AG08395 (cell line): ENCODE data around the gene C6orf52.
"Not testable (repeated sequence)": the region's sequence is repeated elsewhere in the genome, so short reads cannot be mapped to it uniquely, and the experiment has no call there.

Experiments used
- DNase-seq: peaks from one replicate; pipeline ENCODE4 v3.0.0; 2012; ENCODE audit warnings: mixed read lengths, low spot score

C6orf52 gene

DNA sequence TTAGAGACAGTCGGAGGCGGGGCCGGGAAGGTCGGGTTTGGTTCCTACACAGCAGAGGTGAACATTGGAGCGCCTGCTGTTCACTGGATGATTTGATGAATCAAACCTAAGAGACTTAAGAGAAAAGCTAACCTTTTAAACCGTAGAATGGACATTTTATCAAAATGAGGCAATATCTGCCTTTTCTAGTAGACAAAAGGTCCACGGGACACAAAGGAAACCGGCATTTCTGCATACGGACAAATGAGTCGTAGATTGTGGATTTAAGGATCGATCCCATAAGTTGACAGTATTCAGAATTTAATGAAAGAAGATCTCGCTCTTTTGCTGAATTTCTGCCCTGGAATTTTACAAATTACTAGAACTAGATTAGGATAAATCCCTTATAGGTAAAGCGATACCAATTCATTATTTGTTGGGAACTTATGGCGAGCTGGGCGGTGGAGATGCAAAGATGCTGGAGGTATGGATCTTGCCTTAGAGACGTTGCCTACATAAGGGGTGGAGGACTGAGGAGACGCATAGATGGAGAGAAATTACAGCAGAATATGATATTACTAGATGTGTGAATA, 756 bp upstream of the C6orf52 start:
- DNase-seq = no peak

DNA sequence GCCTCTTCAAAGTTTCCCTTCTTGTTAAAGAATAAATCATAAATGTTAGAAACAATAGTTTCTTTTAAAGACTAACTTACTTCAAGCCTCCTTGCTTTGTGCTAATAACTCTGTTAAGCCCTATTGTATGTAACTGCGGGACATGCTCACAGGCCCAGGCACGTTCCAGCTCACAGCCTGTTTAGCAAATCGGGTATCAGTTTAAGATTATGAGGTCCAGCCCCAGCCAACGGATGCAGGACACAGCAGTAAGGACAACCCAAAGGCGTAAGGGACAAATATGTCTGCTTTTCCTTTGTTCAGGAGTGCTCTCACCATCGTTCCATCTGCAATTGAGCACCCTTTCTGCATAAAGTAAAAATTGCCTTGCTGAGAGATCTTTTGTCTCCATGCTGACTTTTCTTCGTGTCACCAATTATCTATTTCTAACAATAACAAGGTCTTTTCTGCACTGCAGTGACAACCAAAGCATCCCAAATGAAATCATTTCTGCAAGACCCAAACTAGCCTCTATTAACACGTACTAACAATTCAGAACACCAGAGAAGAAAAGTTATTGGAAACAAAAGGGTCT, 1.4 kb downstream of the C6orf52 start:
- DNase-seq = no peak

DNA sequence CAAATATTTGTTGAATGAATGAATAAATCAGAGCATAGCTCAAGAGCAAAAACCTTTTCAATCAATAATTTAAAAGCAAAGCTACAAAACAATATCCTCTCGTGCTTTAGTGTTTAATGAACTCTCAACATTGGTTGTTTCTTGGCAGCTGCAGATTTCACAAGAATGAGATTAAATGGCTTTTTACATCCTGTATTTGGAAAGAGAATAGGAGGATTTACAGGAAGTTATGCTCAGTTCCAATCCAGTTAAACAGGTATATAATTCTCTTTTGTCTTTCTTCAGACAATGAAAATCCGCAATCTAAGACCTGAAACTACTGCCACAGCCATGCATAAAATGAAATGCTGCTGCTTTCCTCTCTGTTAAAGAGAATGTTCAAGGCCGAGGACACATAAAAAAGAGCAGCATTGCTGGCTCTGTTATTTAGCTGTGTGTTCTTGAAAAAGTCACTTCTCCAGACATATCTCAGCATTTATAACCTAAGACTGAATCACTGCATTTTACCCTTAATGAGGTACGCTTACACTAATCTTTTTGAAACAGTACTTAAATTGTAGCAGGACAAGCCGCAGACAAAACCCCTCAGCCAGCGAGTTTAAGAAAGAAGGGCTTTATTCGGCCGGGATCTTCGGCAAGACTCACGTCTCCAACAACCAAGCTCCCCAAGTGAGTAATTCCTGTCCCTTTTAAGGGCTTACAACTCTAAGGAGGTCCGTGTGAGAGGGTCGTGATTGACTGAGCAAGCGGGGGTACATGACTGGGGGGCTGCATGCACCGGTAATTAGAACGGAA, 3.6 kb downstream of the C6orf52 start:
- DNase-seq = no peak

DNA sequence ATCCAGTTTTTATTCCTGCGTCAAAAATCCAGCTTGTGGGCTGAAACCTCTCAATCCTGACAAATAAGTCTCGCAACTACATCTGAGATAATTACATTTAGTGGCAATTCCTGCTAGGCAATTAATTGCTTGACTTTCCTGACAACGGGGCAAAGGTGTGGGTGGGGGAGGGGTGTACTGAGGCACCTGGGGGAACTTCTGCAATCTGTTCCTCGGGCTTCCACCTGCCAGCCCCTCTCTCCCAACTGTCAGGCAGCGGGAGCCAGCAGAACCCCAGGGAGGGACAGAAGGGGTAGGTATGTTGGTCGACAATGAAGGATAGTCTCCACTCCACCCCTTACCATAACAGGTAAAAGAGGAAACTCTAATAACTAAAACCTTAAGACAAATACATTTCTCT, 6.8 kb downstream of the C6orf52 start:
- no peak for DNase-seq

DNA sequence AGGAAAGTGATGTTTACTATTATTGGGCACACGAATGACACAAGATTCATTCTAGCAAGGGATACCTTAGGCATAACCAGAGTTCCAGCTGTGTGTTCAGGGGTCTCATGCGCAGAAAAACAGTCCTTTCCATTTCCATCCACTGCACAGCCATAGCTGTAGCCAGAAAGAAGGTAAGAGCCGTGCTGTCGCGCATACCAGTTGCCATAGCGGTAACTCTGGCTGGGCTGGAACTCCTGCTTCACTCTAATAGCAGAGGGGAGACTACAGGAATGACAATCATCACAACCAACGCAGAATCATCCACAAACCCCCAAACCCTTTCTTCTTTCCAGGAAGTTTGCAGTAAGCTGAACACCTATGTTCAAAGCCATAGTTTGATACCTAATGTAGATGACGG, 7.5 kb downstream of the C6orf52 start:
- no peak for DNase-seq

DNA sequence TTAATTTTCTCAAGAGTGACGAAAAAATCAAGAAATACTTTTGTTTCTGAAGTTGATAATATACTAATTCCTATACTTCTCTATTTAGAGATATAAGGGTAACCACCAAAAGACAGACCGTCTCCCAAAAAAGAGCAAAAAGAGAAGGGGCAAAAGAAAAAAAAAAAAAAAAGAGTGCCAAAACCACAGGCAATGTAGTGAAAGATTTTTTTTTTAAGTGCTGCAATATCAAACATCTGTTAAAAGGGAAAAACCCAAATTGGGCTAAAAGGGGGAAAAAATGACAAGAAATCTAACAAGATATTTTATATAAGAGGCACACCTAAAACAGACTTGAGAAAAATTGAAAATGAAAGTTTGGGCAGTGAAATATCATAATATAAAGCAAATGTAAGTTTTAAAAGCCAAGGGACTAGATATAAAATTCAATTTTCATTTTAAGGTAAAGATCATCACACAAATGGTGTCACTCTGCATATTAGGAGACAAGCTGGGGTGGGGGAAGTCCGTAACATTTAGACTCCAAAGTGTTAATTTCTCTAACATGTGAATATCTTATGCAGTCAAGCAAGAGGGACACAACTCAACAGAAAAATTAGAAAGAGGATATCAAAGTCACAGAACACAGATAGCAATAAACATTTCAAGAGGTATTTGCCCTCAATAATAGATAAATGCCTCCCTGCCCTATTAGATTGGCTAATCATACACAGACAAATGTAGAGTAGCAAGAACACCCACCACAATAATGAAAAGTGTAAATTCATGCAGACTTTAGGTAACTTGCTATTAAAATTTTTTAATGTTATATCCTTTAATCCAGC, 9.1 kb downstream of the C6orf52 start:
- no peak for DNase-seq

DNA sequence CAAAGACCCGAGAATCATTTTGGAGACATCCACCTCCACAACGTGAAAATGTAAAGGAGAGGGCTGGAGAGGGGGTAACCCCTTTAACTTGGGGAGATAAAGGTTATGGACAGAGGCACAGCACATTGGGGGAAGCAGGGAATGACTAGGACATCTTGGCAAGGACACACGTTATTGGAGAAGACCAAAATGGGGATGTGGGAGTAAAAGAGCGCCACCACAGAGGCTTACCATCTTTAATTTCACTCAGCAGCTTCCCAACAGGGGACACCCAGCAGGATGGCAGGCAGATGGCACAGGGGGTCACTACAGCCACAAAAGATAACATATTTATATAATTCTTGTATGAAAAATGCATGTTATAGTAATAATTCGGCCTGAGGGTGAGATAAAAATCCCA, 9.8 kb downstream of the C6orf52 start:
- no peak for DNase-seq

DNA sequence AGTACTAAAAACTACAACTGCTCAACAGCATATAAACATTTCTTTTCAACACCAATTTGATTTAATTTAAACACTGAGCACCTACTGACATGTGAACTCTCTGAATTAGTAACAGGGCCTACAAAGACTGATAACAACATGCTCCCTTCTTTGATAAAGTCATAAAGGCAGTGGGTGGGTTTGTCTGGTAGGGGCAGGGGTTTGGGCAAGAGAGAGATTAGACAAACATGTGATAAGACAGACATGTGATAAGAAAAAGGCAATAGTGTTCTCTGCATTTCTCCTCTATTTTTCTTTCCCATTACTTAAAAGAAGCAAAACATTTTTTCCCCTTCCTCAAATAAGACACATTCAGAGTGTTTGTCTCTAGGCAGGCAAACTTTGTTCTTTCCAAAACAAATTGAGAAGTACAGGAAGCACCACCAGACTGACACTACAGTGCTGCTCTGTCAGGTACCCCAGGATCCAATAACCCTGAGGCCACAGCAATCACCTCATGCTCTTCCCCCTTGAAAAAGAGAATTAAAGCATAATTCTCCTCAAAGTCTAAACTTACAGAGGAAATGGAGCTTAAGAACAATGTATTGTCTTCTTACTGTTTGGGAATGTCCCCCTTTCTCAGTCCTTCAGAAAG, 11.9 kb downstream of the C6orf52 start:
- DNase-seq = no peak

DNA sequence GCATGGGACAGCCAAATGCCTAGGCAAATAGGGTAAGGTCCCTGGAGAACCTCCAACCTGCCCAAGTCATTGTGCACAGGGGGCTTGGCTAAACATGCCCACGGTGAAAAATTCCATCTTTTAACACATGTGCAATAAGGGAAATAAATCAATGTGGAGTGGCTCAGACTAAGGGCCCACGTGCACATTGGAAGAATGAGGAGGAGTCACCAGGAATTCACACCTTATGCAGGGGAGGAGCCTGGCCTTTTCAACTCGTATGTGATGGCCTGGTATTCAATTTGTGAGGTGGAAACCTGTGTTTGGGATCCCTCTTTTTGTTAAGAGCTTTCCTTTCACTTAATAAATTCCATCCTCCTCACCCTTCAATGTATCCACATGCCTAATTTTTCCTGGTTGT, 12.6 kb downstream of the C6orf52 start:
- DNase-seq = no peak

DNA sequence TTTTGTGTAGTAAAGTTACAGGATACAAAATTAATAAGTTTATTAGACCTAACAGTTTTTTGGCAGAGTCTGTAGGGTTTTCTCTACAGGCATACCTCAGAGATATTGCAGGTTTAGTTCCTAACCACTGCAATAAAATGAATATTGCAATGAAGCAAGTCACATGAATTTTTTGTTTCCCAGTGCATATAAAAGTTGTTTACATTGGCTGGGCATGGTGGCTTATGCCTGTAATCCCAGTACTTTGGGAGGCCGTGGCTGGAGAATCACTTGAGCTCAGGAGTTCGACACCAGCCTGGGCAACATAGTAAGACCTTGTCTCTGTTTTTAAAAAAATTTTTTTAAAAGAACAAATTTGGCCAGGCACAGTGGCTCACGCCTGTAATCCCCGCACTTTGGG, 16.0 kb downstream of the C6orf52 start:
- no peak for DNase-seq

DNA sequence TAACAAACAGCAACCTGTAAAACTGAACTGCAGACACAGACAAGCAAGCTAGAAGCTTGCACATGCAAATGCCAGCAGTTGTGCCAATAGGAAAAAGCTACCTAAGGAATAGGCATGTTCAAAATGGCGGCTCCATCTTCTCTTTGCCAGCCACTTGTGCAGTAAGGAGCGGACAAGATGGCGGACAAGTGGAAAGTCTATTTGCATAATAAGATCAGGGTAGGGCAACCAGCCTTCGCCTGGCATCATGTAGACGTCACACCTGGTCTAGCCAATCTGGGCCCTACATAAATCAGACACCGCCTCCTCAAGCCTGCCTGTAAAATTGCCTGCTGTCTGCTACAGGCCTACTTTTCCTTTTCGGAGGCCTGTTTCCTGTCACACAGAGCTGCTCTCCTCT, 18.0 kb downstream of the C6orf52 start:
- no peak for DNase-seq

DNA sequence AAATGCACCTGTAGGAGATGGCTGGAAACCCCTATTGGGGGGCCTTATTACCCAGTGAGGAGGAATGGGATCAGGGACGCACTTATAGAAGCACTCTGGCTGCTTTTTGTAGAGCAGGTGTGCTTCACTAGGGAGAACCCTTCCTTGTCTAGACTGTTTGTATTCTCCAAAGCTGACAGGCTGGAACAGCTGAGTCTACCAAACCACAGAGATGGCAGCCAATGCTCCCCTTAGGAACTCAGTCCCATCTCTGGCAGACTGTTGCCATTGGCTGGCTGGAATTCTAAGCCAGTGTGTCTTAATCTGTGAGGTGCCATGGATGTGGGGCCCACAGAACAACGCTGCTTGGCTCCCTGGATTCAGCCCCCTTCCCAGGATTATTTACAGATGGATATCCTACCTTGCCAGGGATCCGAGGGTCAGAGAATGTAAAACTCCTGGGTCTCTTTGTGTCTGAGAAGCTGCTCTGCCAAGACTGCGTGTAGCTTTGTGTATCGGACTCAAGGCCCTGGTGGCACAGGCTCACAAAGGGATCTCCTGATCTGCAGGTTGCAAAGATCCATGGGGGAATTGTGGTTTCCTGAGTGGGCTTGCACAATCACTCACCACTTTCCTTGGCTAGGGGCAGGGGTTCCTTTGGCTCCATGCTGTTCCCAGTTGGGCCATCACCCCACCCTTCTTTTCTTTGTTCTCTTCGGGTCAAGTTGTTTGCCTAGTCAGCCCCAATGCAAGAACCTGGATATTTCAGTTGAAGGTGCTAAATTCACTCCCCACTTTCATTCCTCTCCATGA, 26.1 kb downstream of the C6orf52 start:
- DNase-seq = no peak

DNA sequence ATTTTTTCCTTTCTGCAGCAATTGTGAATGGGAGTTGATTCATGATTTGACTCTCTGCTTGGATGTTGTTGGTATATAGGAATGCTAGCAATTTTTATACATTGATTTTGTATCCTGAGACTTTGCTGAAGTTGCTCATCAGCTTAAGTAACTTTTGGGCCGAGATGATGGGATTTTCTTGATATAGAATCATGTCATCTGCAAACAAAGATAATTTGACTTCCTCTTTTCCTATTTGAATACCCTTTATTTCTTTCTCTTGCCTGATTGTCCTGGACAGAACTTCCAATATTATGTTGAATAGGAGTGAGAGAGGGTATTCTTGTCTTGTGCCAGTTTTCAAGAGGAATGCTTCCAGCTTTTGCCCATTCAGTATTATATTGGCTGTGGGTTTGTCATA, 28.8 kb downstream of the C6orf52 start:
- DNase-seq = not testable (repeated sequence)

DNA sequence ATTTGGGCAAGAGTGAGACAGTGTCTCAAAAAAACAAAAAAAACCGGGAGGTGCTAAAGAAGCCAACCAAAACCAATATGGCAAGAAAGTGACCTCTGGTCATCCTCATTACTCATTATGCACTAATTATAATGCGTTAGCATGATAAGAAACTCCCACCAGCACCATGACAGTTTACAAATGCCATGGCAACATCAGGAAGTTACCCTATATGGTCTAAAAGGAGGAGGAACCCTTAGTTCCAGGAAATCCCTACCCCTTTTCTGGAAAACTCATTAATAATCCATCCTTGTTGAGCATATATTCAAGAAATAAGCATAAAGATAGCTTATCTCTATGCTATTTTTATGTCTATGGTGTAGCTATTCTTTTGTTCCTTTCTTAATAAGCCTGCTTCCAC, 31.7 kb downstream of the C6orf52 start:
- no peak for DNase-seq

DNA sequence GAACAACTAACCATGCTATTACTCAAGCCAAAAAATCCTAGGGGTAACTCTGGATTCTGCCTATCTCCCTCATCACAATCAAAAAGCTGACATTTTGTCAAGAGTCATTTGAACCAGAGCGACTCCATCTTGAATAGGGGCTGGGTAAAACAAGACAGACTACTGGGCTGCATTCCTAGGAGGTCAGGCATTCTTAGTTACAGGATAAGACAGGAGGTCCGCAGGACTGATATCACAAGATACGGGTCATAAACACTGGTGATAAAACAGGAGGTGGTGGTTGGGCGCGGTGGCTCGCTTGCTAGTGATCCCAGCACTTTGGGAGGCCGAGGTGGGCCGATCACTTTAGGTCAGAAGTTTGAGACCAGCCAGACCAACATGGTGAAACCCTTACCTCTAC, 32.2 kb downstream of the C6orf52 start:
- DNase-seq = no peak

DNA sequence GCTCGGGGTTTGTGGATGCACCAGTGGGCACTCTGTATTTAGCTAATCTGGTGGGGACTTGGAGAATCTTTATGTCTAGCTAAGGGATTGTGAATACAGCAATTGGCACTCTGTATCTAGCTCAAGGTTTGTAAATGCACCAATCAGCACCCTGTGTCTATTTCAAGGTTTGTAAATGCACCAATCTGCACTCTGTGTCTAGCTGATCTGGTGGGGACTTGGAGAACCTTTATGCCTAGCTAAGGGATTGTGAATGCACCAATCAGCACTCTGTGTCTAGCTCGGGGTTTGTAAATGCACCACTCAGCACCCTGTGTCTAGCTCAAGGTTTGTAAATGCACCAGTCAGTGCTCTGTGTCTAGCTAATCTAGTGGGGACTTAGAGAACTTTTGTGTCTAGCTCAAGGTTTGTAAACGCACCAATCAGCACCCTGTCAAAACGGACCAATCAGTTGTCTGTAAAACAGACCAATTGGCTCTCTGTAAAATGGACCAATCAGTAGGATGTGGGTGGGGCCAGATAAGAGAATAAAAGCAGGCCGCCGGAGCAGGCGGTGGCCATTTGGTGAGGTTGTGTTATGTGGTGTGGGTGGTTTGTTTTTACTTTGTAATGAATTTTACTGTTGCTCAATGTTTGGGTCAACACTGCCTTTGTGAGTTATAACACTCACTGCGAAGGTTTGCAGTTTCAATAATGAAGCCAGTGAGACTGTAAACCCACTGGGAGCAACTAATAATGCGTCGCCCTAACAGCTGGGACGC, 33.8 kb downstream of the C6orf52 start:
- DNase-seq = not testable (repeated sequence)

DNA sequence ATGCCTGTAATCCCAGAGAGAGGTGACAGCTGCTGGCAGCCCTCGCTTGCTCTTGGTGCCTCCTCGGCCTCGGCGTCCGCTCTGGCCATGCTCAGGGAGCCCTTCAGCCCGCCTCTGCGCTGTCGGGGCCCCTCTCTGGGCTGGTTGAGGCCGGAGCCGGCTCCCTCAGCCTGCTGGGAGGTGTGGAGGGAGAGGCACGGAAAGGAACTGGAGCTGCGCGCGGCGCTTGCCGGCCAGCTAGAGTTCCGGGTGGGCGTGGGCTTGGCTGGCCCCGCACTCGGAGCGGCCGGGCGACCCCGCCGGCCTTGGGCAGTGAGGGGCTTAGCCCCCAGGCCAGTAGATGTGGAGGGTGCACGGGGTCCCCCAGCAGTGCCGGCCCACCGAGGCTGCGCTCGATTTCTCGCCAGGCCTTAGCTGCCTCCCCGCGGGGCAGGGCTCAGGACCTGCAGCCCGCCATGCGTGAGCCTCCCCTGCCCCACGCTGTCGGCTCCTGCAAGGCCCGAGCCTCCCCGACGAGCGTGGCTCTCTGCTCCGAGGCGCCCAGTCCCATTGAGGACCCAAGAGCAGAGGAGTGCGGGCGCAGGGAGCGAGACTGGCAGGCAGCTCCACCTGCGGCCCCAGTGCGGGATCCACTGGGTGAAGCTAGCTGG, 34.6 kb downstream of the C6orf52 start:
- no peak for DNase-seq

DNA sequence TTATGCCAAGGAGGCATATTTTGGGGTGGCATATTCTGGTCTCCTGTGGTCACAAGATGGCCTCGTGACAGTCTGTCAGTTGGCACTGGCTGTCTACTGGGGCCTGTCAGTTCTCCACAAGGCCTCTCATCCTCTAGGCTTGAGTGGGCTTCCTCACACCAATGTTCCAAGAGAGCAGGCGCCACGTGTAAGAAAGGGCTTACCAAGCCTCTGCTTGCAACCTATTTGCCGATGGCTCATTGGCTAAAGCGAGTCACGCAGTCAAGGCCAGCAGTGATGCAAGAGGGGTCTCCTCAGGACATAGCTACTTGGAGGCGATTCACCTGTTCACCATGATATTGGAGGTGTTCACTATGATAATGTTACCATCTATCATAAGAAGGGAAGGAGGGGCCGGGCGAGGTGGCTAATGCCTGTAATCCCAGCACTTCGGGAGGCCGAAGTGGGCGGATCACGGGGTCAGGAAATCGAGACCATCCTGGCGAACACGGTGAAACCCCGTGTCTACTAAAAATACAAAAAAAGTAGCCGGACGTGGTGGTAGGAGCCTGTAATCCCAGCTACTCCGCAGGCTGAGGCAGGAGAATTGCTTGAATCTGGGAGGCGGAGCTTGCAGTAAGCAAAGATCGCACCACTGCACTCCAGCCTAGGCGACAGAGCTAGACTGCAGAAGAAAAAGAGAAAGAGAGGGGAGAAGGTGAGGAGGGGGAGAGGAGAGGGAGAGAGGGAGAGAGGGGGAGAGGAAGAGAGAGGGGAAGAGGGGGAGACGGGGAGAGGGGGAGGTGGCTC, 35.3 kb downstream of the C6orf52 start:
- DNase-seq = no peak

DNA sequence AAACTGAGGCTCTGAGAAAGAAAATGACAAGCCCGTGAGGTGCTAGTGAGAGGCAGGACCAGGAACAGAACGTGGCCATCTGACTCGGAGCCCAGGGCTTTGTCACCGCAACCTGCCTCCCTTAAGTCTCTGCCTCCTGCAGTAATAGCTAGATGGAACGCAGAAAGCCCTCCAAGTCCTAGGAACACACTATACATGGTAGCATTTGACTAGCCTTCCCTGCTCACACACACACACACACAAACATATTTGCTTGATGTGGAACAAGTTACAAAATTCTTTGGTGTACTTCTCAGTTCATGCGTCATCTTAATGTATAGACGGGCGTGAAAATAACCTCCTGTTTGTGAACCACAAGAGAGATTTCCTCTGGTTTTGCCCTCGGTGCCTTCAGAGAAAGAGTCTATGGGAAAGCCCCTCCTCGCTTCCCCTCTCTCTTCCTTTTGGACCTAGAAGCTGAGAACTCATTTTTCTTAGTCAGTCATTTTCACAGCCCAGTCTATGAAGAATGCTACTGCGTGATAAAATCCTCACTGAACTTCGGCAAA, 38.8 kb downstream of the C6orf52 start:
- no peak for DNase-seq
